ENCODE results near the gene DACH1. TPM values are rescaled to one million over a fixed set of nuclear protein-coding genes. Genes with fewer than 3 reads are reported as not detected.

Gene DACH1
- total RNA-seq, 3 donors from 2014 or later: 0.05 to 0.08 TPM; not detected in 1

DNA sequence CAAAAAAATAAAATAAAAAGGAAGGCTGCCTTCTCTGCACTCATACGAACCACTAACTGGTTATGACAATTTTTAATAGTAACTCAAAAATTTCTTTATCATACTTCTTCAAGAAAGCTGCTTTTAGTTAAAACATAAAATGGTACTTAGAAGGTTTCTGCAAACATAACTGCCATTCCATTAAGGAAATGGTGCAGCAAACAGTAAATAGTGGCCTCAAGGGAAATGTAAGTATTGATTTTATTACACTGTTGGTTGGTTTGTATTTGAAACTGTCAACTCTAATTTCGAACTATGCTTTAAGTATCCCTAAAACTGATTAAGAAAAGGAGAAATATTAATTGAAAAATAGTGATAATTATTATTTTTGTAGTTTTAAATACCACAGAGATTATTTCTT, 278.0 kb downstream of the DACH1 start:
- DNase-seq: no peak
- Mint-ChIP-seq H3K36me3 (ENCODE audit: insufficient read depth) (no peaks in the 10 kb centered on the region), H3K4me1 (ENCODE audit: low read depth) (no peaks in the 10 kb centered on the region), H3K9me3 (peaks cover 7% of the 10 kb centered on the region), H3K4me3 (no peak overlapping the region), H3K27me3 (ENCODE audit: low read depth) (no peaks in the 10 kb centered on the region)
- ATAC-seq: no peak

GRCh38 chr13:71587817-71588216, 279.2 kb downstream of the DACH1 start:
- DNase-seq (no peak), ATAC-seq (no peak)
- H3K4me1 Mint-ChIP-seq (ENCODE audit: low read depth): no peaks in the 10 kb centered on the region
- no peaks in the 10 kb centered on the region for H3K36me3 Mint-ChIP-seq (ENCODE audit: insufficient read depth)
- H3K4me3 Mint-ChIP-seq: no peak overlapping the region
- H3K27me3 Mint-ChIP-seq (ENCODE audit: low read depth): no peaks in the 10 kb centered on the region
- H3K9me3 Mint-ChIP-seq: peaks cover 7% of the 10 kb centered on the region

- peaks cover 7% of the 10 kb centered on the region for H3K9me3 Mint-ChIP-seq
- H3K27me3 Mint-ChIP-seq (ENCODE audit: low read depth): no peaks in the 10 kb centered on the region
- DNase-seq (no peak), ATAC-seq (no peak)
- H3K4me3 Mint-ChIP-seq: no peak overlapping the region
- no peaks in the 10 kb centered on the region for H3K4me1 Mint-ChIP-seq (ENCODE audit: low read depth)
- H3K36me3 Mint-ChIP-seq (ENCODE audit: insufficient read depth): no peaks in the 10 kb centered on the region
Measured at GRCh38 chr13:71587193-71587592, 279.8 kb downstream of the DACH1 start.

GRCh38 chr13:71583581-71583980, 283.4 kb downstream of the DACH1 start:
- Mint-ChIP-seq H3K36me3 (ENCODE audit: insufficient read depth) (no peaks in the 10 kb centered on the region), H3K4me1 (ENCODE audit: low read depth) (no peaks in the 10 kb centered on the region), H3K9me3 (peaks cover 8% of the 10 kb centered on the region), H3K4me3 (no peak overlapping the region), H3K27me3 (ENCODE audit: low read depth) (no peaks in the 10 kb centered on the region)
- DNase-seq (no peak), ATAC-seq (no peak)

DNA sequence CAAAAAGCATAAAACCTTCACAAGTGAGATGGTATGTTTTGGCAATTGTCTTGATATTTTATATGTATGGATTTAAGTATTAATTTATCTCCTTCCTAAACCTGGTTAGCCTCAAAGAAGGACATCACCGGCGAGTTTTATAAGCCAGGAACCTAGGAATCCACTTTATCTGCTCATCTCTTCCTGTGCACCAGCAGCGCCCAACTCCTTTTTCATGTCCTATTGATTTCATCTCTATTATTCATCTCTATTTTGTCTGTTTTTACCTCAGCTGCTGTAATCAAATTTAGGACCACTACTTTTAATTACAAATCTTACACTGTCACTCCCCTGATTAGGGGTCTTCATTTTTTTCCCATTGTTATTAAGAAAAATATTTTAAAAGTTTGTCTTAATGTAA, 286.4 kb downstream of the DACH1 start:
- H3K4me1 Mint-ChIP-seq (ENCODE audit: low read depth): no peaks in the 10 kb centered on the region
- peaks cover 4% of the 10 kb centered on the region for H3K9me3 Mint-ChIP-seq
- no peaks in the 10 kb centered on the region for H3K27me3 Mint-ChIP-seq (ENCODE audit: low read depth)
- H3K4me3 Mint-ChIP-seq: no peak overlapping the region
- no peaks in the 10 kb centered on the region for H3K36me3 Mint-ChIP-seq (ENCODE audit: insufficient read depth)
- ATAC-seq (no peak), DNase-seq (no peak)

GRCh38 chr13:71578048-71578447, 289.0 kb downstream of the DACH1 start:
- no peak overlapping the region for H3K4me3 Mint-ChIP-seq
- no peaks in the 10 kb centered on the region for H3K27me3 Mint-ChIP-seq (ENCODE audit: low read depth)
- no peak for DNase-seq
- no peaks in the 10 kb centered on the region for H3K4me1 Mint-ChIP-seq (ENCODE audit: low read depth)
- no peaks in the 10 kb centered on the region for H3K36me3 Mint-ChIP-seq (ENCODE audit: insufficient read depth)
- peaks cover 4% of the 10 kb centered on the region for H3K9me3 Mint-ChIP-seq
- ATAC-seq: no peak

DNA sequence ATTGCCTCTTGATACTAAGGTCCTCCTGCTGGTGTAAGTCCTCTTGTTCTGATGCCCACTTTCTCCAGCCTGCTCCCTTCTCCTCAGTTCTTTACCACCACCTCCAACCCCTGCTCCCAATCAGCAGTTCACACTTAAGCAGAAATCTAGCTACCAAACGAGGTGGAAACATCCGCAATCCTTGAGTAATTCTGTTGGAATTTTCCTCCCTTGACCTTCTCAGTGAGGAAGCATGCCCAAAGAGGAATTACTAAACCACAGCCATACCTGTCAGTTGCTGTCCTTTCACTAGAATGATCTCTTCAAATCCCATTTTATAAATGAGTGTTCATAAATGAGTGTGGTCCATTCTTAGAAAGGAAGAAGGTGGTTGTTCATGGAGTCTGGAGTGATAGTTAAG, 289.9 kb downstream of the DACH1 start:
- no peaks in the 10 kb centered on the region for H3K4me1 Mint-ChIP-seq (ENCODE audit: low read depth)
- H3K4me3 Mint-ChIP-seq: no peak overlapping the region
- peaks cover 4% of the 10 kb centered on the region for H3K9me3 Mint-ChIP-seq
- no peak for ATAC-seq
- no peak for DNase-seq
- H3K27me3 Mint-ChIP-seq (ENCODE audit: low read depth): no peaks in the 10 kb centered on the region
- no peaks in the 10 kb centered on the region for H3K36me3 Mint-ChIP-seq (ENCODE audit: insufficient read depth)

- H3K4me1 Mint-ChIP-seq (ENCODE audit: low read depth): no peaks in the 10 kb centered on the region
Measured at GRCh38 chr13:71576571-71576970, 290.4 kb downstream of the DACH1 start.

GRCh38 chr13:71546881-71547280, 320.1 kb downstream of the DACH1 start:
- Mint-ChIP-seq H3K36me3 (ENCODE audit: insufficient read depth) (no peaks in the 10 kb centered on the region), H3K27me3 (ENCODE audit: low read depth) (no peaks in the 10 kb centered on the region), H3K4me1 (ENCODE audit: low read depth) (no peaks in the 10 kb centered on the region), H3K9me3 (no peaks in the 10 kb centered on the region), H3K4me3 (no peak overlapping the region)
- ATAC-seq (no peak), DNase-seq (no peak)

More at GRCh38 chr13:71576571-71576970, 290.4 kb downstream of the DACH1 start:
- DNase-seq (no peak), ATAC-seq (no peak)
- Mint-ChIP-seq H3K9me3 (no peaks in the 10 kb centered on the region), H3K27me3 (ENCODE audit: low read depth) (no peaks in the 10 kb centered on the region), H3K36me3 (ENCODE audit: insufficient read depth) (no peaks in the 10 kb centered on the region), H3K4me3 (no peak overlapping the region)

DNA sequence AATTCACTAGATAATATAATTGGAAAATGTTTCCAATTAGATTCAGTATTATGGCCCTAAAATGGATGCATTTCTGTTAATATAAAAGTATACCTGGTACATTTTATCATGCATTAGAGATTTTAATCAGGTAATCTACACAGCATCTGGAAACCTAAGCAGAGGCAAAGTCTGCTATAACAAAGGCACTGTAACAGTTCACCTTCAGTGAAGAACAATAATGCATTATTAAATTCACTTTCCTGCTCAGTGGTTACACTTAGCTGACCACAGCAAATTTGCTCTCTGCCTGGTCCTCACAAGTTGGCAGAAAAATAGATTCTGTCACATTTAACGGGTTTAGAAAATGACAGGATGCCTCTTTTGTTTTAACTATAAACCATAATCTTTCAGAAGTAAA, 326.9 kb downstream of the DACH1 start:
- Mint-ChIP-seq H3K9me3 (no peaks in the 10 kb centered on the region), H3K36me3 (ENCODE audit: insufficient read depth) (no peaks in the 10 kb centered on the region), H3K4me3 (no peak overlapping the region), H3K4me1 (ENCODE audit: low read depth) (no peaks in the 10 kb centered on the region), H3K27me3 (ENCODE audit: low read depth) (no peaks in the 10 kb centered on the region)
- DNase-seq (no peak), ATAC-seq (no peak)

DNA sequence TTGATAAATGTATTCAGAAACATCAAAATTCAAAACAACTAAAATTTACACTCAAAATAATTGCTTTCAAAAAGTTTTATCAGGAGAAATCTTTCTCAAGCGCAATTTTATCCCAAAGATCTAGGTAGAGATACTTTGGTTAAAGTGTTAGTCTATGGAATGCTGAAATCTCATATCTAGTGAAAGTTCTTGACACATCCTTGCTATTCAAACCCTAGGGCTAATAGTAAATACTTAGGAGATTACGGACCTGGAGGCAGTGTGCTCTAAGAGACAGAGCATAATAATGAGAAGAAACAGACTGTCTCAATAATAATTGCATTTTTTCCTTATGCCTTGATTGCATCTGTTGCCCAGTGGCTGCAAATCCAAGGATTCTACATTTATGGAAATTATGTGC, 330.8 kb downstream of the DACH1 start:
- DNase-seq: no peak
- Mint-ChIP-seq H3K27me3 (ENCODE audit: low read depth) (no peaks in the 10 kb centered on the region), H3K4me1 (ENCODE audit: low read depth) (no peaks in the 10 kb centered on the region), H3K9me3 (peaks cover 2% of the 10 kb centered on the region), H3K4me3 (no peak overlapping the region), H3K36me3 (ENCODE audit: insufficient read depth) (no peaks in the 10 kb centered on the region)
- ATAC-seq: no peak

DNA sequence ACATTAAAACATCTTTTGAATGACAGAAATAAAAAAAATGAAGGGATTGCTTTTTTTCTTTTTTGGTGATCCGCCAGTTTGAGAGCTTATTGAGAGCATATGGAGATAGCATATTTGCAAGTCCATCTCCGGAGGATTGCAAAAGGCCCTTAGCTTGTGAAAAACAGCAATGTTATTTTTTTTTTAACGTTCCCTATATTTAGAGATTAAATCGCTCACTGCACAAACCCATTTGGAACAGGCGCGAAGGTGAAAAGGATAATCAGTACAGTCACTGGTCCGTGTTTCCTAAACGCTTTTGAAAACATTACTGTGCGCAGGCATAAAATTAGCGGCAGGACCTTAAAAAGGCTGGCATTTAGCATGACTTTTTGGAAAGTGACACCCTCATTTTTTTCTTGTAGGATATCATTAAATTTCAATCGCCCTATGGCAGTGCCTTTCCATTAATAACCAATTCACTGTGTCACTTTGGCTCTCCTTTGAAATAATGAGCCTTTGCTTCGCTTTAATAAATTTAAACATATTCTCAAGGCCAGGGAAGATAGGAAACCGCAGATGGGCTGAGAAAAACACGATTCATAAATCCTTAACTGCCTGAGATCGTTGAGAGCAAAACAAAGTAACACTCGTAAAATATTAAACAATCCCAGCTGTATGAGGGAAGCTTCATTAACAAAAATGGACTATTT, 342.2 kb downstream of the DACH1 start:
- no peaks in the 10 kb centered on the region for H3K36me3 Mint-ChIP-seq (ENCODE audit: insufficient read depth)
- H3K4me1 Mint-ChIP-seq (ENCODE audit: low read depth): no peaks in the 10 kb centered on the region
- H3K27me3 Mint-ChIP-seq (ENCODE audit: low read depth): no peaks in the 10 kb centered on the region
- DNase-seq (no peak), ATAC-seq (no peak)
- H3K4me3 Mint-ChIP-seq: no peak overlapping the region
- peaks cover 3% of the 10 kb centered on the region for H3K9me3 Mint-ChIP-seq

GRCh38 chr13:71524245-71524612, 342.8 kb downstream of the DACH1 start:
- Mint-ChIP-seq H3K27me3 (ENCODE audit: low read depth) (no peaks in the 10 kb centered on the region), H3K4me1 (ENCODE audit: low read depth) (no peaks in the 10 kb centered on the region), H3K4me3 (no peak overlapping the region), H3K36me3 (ENCODE audit: insufficient read depth) (no peaks in the 10 kb centered on the region), H3K9me3 (peaks cover 3% of the 10 kb centered on the region)
- no peak for ATAC-seq
- DNase-seq: no peak

GRCh38 chr13:71522941-71523526, 344.0 kb downstream of the DACH1 start:
- no peaks in the 10 kb centered on the region for H3K27me3 Mint-ChIP-seq (ENCODE audit: low read depth)
- H3K4me1 Mint-ChIP-seq (ENCODE audit: low read depth): no peaks in the 10 kb centered on the region
- no peak for ATAC-seq
- no peak overlapping the region for H3K4me3 Mint-ChIP-seq
- no peaks in the 10 kb centered on the region for H3K36me3 Mint-ChIP-seq (ENCODE audit: insufficient read depth)
- no peak for DNase-seq
- H3K9me3 Mint-ChIP-seq: peaks cover 2% of the 10 kb centered on the region

- no peaks in the 10 kb centered on the region for H3K36me3 Mint-ChIP-seq (ENCODE audit: insufficient read depth)
- no peak for ATAC-seq
- no peaks in the 10 kb centered on the region for H3K27me3 Mint-ChIP-seq (ENCODE audit: low read depth)
- H3K4me3 Mint-ChIP-seq: no peak overlapping the region
- H3K9me3 Mint-ChIP-seq: no peaks in the 10 kb centered on the region
- no peak for DNase-seq
- H3K4me1 Mint-ChIP-seq (ENCODE audit: low read depth): no peaks in the 10 kb centered on the region
Measured at GRCh38 chr13:71517004-71517403, 350.0 kb downstream of the DACH1 start.
